GM12878 (cell line): ENCODE results near the gene CFAP61. TPM values are rescaled to one million over a fixed set of nuclear protein-coding genes. Genes with fewer than 3 reads are reported as not detected.

Source experiments
- ATAC-seq: fragments of 200-7000 bp; cut with Tn5 transposase; 3 replicates; pipeline ENCODE4 v1.9.1; 2020; ENCODE audit warnings: mild to moderate bottlenecking, moderate library complexity
- BruUV-seq: library from RNA; stranded (reverse); fragments of 400-500 nt; replicated peaks from 2 replicates; lab custom pipeline; 2021; lab: Mats Ljungman, UMichigan
- CTCF ChIA-PET: fragments of 300-600 bp; sonication (Branson Sonifier 250); formaldehyde crosslinking; extraction: SDS; loops from one replicate; lab custom pipeline; 2021; ENCODE audit warnings: inconsistent platforms; lab: Yijun Ruan, JAX
- POLR2A ChIA-PET: fragments of 350-600 bp; formaldehyde crosslinking; extraction: SDS; loops from one replicate; lab custom pipeline; 2021; ENCODE audit warnings: inconsistent platforms; lab: Charles Lee
- RAD21 ChIA-PET: fragments of 300-600 bp; sonication (Branson Sonifier 250); formaldehyde crosslinking; loops from one replicate; lab custom pipeline; 2023; ENCODE audit warnings: antibody characterized with exemption; ENCODE audit not compliant: unreplicated experiment; lab: Charles Lee
- SMC1A ChIA-PET: fragments of 300-600 bp; sonication (Branson Sonifier 250); formaldehyde crosslinking; loops from one replicate; lab custom pipeline; 2023; ENCODE audit not compliant: unreplicated experiment, uncharacterized antibody; lab: Charles Lee
- DNase-seq: peaks from one replicate; pipeline ENCODE4 v3.0.0-alpha.2; 2011; ENCODE audit warnings: low read depth, low spot score
- FAIRE-seq: peaks from 3 replicates; lab custom pipeline; 2011; peaks lifted over from hg19 to GRCh38; lab: Jason Lieb, UNC
- H2AFZ ChIP-seq: 2 replicates; pipeline ENCODE4 v1.6.0; 2011; ENCODE audit warnings: low read depth, low read length, control low read depth; ENCODE audit not compliant: control insufficient read depth
- H3K27ac ChIP-seq: 2 replicates; pipeline ENCODE4 v1.5.1; 2011; ENCODE audit warnings: control low read depth; ENCODE audit not compliant: control insufficient read depth, insufficient read depth
- H3K27me3 ChIP-seq, 2 experiments: replicated peaks in 1 of 2; 2 replicates each; pipeline versions ENCODE4 v1.6.0 to v1.6.1; 2011; ENCODE audit warnings: low read length in 1 of 2; ENCODE audit not compliant: control insufficient read depth in 2 of 2, insufficient read depth in 2 of 2
- H3K36me3 ChIP-seq, 2 experiments: 2 replicates each; pipeline ENCODE4 v1.5.1; 2011; ENCODE audit warnings: low read length in 1 of 2; ENCODE audit not compliant: control insufficient read depth in 2 of 2, insufficient read depth in 2 of 2
- H3K4me1 ChIP-seq: 2 replicates; pipeline ENCODE4 v1.6.1; 2011; ENCODE audit warnings: mild to moderate bottlenecking, low read length, moderate library complexity, mixed read lengths; ENCODE audit not compliant: control insufficient read depth, insufficient read depth
- H3K4me2 ChIP-seq: 2 replicates; pipeline ENCODE4 v1.6.0; 2011; ENCODE audit warnings: control low read depth; ENCODE audit not compliant: control insufficient read depth, insufficient read depth
- H3K4me3 ChIP-seq: fragments of 200-600 bp; sonication (generic); 2 replicates; pipeline ENCODE4 v1.5.1; 2016
- H3K79me2 ChIP-seq: 2 replicates; pipeline ENCODE4 v1.6.0; 2011; ENCODE audit warnings: low read length; ENCODE audit not compliant: control insufficient read depth, insufficient read depth
- H3K9ac ChIP-seq: 2 replicates; pipeline ENCODE4 v1.8.0; 2011; ENCODE audit warnings: low read length, control low read depth, mixed read lengths; ENCODE audit not compliant: control insufficient read depth, insufficient read depth
- H3K9me3 ChIP-seq: replicated peaks from 3 replicates; pipeline ENCODE4 v1.5.1; 2011; ENCODE audit warnings: mild to moderate bottlenecking, low read length; ENCODE audit not compliant: control insufficient read depth, insufficient read depth
- H4K20me1 ChIP-seq: 2 replicates; pipeline ENCODE4 v1.6.0; 2011; ENCODE audit not compliant: control insufficient read depth, insufficient read depth
- EZH2 ChIP-seq: IDR thresholded peaks from 2 replicates; pipeline ENCODE4 v1.6.1; 2012; ENCODE audit warnings: low read depth, mild to moderate bottlenecking, control low read depth, inconsistent platforms, low read length, borderline replicate concordance; ENCODE audit not compliant: control insufficient read depth
- FOXK2 ChIP-seq: fragments of 450-650 bp; IDR thresholded peaks from 2 replicates; pipeline ENCODE4 v1.6.1; 2017; ENCODE audit warnings: mild to moderate bottlenecking, moderate library complexity
- MYC ChIP-seq: IDR thresholded peaks from 2 replicates; pipeline ENCODE4 v1.6.1; 2011; ENCODE audit warnings: mild to moderate bottlenecking, low read length, moderate library complexity, inconsistent platforms; ENCODE audit not compliant: insufficient read depth, insufficient replicate concordance, insufficient read length, severe bottlenecking
- SMARCA5 ChIP-seq: fragments of 450-650 bp; IDR thresholded peaks from 2 replicates; pipeline ENCODE4 v1.6.1; 2017; ENCODE audit warnings: mild to moderate bottlenecking
- SMC3 ChIP-seq: IDR thresholded peaks from 2 replicates; pipeline ENCODE4 v1.6.1; 2011; ENCODE audit warnings: low read length, improper control_type of control experiment, borderline replicate concordance
- SUZ12 ChIP-seq: fragments of 200-600 bp; sonication (generic); IDR thresholded peaks from one replicate; pipeline ENCODE4 v1.6.1; 2018; ENCODE audit warnings: antibody characterized with exemption, mild to moderate bottlenecking; ENCODE audit not compliant: unreplicated experiment
- TBL1XR1 ChIP-seq: IDR thresholded peaks from 2 replicates; pipeline ENCODE4 v1.6.1; 2012; ENCODE audit warnings: low read depth, low read length, improper control_type of control experiment
- TCF3 ChIP-seq: IDR thresholded peaks from 2 replicates; pipeline ENCODE4 v1.6.1; 2012; ENCODE audit warnings: low read depth, mild to moderate bottlenecking, low read length, borderline replicate concordance; ENCODE audit not compliant: insufficient read depth
- WGBS: methylation state at CpG from one replicate; pipeline ENCODE4 v1.1.6; 2016; ENCODE audit warnings: low lambda C conversion rate; ENCODE audit not compliant: insufficient replicate concordance, insufficient coverage; ENCODE audit errors: missing lambda C conversion rate; 5-methylcytosine and 5-hydroxymethylcytosine counted together
- in situ Hi-C: fragments of 300-500 bp; cut with MboI; formaldehyde crosslinking; loops from 9 replicates; pipeline ENCODE4 v1.14.3; 2018; ENCODE audit warnings: mixed read lengths
- intact Hi-C: fragments of 100-400 bp; cut with micrococcal nuclease; formaldehyde crosslinking; loops from one replicate; pipeline ENCODE4 v1.14.2; 2022; ENCODE audit not compliant: unreplicated experiment
- polyA plus RNA-seq, 11 experiments: library from polyadenylated mRNA; depleted of rRNA in 4 of 11; unstranded in 6 of 11; stranded (reverse) in 5 of 11; fragments of >200 nt; fragmentation: Nextera tagmentation in 4 of 11; fragmentation: Illumina TruSeq in 1 of 11; extraction: Ambion mirVana in 4 of 11; extraction: Trizol in 1 of 11; gene quantifications; 1 replicate in 1 of 11; 2 replicates in 10 of 11; pipeline versions ENCODE4 v1.2.1 to v1.2.3, GENCODE V29; 2011 to 2016; ENCODE audit warnings: inconsistent platforms in 2 of 11, missing spikeins in 2 of 11, low read depth in 1 of 11
- total RNA-seq, 4 experiments: library from RNA; depleted of rRNA in 3 of 4; stranded (reverse); fragments of >200 nt in 3 of 4; fragmentation: Illumina TruSeq in 1 of 4; extraction: Trizol in 1 of 4; gene quantifications; 2 replicates each; pipeline versions ENCODE4 v1.2.1 to v1.2.3, GENCODE V29; 2013 to 2021
- TF ChIP-seq, protein P1 (sequence below): fragments of 450-650 bp; IDR thresholded peaks from 2 replicates; pipeline ENCODE4 v1.6.1; 2017; ENCODE audit warnings: mild to moderate bottlenecking, moderate library complexity

CFAP61 gene
- total and polyA plus RNA-seq, 10 of the 15 experiments (the other 5 are each of a cell fraction or from before 2014, with no cell fraction given) = 0.11 to 0.41 (median 0.24) TPM; not detected in 7

DNA sequence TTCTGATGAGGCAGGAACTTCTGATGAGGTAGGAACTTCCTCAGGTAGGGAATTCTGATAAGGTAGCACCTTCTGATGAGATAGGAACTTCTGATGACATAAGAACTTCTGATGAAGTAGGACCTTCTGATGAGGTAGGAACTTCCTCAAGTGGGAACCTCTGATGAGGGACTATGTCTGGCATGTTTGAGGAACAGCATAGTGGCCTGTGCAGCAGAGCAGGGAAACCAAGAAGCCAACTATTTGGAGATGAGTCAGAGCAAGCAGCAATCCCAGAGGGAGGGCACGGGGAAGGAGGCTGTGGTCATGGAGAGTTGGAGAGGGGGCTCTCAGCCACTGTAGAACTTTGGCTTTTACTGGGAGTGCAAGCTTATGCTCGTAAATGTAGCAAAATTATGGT is 132.4 kb downstream of the CFAP61 start:
- CTCF ChIA-PET = interaction anchor here (1.1 to 1.6 kb wide), 4 partner anchors 30 to 55 kb away, joined by 3 to 16 read pairs (median 8); no protein-coding TSS in a partner anchor
- H3K9ac ChIP-seq = no peak overlapping the region
- ATAC-seq = no peak
- H3K4me2 ChIP-seq = no peak overlapping the region
- DNase-seq = no peak
- no peaks in the 10 kb centered on the region for H4K20me1 ChIP-seq
- H3K27ac ChIP-seq = no peak overlapping the region
- POLR2A ChIA-PET = no interaction called here
- H3K27me3 ChIP-seq = no peaks in the 10 kb centered on the region
- no peaks in the 10 kb centered on the region for H3K36me3 ChIP-seq
- H3K9me3 ChIP-seq = no peaks in the 10 kb centered on the region
- in situ Hi-C loops = no loop called here
- RAD21 ChIA-PET = no interaction called here
- TF ChIP-seq EZH2 (no peak), SUZ12 (no peak), MYC (no peak), TCF3 (no peak), FOXK2 (no peak), TBL1XR1 (no peak), SMARCA5 (no peak), SMC3 (no peak)
- TF ChIP-seq, protein P1, sequence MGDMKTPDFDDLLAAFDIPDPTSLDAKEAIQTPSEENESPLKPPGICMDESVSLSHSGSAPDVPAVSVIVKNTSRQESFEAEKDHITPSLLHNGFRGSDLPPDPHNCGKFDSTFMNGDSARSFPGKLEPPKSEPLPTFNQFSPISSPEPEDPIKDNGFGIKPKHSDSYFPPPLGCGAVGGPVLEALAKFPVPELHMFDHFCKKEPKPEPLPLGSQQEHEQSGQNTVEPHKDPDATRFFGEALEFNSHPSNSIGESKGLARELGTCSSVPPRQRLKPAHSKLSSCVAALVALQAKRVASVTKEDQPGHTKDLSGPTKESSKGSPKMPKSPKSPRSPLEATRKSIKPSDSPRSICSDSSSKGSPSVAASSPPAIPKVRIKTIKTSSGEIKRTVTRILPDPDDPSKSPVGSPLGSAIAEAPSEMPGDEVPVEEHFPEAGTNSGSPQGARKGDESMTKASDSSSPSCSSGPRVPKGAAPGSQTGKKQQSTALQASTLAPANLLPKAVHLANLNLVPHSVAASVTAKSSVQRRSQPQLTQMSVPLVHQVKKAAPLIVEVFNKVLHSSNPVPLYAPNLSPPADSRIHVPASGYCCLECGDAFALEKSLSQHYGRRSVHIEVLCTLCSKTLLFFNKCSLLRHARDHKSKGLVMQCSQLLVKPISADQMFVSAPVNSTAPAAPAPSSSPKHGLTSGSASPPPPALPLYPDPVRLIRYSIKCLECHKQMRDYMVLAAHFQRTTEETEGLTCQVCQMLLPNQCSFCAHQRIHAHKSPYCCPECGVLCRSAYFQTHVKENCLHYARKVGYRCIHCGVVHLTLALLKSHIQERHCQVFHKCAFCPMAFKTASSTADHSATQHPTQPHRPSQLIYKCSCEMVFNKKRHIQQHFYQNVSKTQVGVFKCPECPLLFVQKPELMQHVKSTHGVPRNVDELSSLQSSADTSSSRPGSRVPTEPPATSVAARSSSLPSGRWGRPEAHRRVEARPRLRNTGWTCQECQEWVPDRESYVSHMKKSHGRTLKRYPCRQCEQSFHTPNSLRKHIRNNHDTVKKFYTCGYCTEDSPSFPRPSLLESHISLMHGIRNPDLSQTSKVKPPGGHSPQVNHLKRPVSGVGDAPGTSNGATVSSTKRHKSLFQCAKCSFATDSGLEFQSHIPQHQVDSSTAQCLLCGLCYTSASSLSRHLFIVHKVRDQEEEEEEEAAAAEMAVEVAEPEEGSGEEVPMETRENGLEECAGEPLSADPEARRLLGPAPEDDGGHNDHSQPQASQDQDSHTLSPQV = no peak
- SMC1A ChIA-PET = interaction anchor here (0.7 to 1.2 kb wide), 1 partner anchor 52 kb away, joined by 3 to 4 read pairs; no protein-coding TSS in a partner anchor
- H3K4me3 ChIP-seq = no peak overlapping the region
- 2% methylated on average over 2 of the region's 2 CpGs for WGBS
- intact Hi-C loops = loop anchor here (2.0 to 5.0 kb wide), 2 partner anchors 52 to 383 kb away; no protein-coding TSS in a partner anchor
- H3K79me2 ChIP-seq = no peaks in the 10 kb centered on the region
- no TSS peak for BruUV-seq
- H3K4me1 ChIP-seq = peaks cover 3% of the 10 kb centered on the region; the same call in 1 of the 2 replicates
- no peak for FAIRE-seq
- no peak overlapping the region for H2AFZ ChIP-seq
